Measurements from ENCODE around the gene CCR5AS.
"Not testable (repeated sequence)": the region's sequence is repeated elsewhere in the genome, so short reads cannot be mapped to it uniquely, and the experiment has no call there.

Gene CCR5AS

DNA sequence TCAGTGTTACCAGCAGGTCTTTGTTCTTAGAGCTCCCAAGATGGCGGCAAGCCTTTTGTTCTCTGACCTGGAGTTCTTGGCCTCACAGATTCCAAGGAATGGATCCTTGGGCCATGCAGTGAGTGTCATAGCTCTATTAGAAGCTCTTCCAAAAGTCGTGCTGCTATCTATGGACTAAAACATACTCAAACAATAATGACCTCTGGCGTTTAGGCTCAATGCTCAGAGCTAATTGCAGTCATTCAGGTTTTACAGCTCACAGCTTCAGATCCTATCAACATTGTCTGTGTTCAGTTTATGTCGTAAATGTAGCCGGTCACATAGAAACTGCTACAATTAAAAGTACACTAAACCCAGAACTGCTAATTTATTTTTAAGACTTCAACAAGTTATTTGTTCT is 22.4 kb upstream of the CCR5AS start:
- no peak for DNase-seq (ENCODE audit: low read depth in 2 of 2)

- DNase-seq (ENCODE audit: low read depth in 2 of 2): no peak
Observed at GRCh38 chr3:46427916-46428833, 21.3 kb upstream of the CCR5AS start.

DNA sequence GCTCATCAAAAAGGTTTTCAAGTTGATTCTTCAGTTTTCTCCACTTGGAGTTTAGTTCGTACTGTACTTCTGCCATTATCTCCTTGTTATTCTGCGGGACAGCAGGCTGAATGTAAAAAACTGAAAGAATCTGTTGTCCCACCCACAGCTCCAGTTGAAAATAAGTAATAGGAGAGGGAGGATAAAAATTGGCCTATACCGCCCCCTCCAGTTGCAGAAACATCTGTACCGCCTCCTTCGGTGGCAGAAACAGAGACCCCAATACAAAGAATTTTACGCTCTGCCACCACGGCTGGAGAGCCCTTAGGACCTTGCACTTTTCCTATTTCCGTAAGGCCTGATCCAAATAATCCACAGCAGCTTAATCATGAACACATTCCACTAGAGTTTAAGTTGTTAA is 20.5 kb upstream of the CCR5AS start:
- not testable (repeated sequence) for DNase-seq (ENCODE audit: low read depth in 2 of 2)

DNA sequence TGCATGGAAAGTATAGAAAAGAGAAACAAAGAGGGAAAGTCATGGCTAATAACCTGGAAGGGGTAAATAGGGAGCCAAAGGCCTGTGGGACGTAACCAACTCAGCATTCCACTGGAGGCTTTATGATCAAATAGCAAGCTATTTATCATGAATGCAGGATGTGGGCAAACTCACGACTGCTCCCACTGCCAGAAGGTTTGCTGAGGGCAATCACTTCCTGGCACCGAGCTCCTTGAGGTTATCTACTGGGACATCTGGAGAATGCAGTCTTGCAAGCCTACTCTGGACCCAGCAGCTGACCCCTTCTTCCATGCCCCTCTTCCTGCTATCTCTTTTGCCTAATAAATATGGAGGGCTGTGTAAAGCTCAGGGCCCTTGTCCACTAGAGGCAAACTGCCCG is 19.6 kb upstream of the CCR5AS start:
- not testable (repeated sequence) for DNase-seq (ENCODE audit: low read depth in 2 of 2)

DNA sequence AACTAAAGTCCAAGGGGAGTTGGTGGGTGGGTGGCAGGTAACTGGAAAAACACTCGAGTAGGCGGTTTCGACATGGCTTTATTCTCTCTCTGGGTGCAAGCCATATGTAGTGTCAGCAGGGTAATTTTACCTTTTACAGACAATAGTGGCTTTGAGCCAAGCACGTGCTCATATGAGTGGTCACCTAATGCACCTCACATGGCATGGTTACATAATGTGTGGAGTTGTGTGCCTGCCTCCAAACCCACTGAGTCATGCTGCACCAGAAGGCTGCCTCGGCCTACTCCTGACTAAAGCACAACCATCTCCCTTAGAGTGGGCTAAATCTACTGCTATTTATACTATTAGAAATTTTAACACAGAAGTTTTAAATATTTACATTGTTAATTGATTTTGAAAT is 16.7 kb upstream of the CCR5AS start:
- no peak for DNase-seq (ENCODE audit: low read depth in 2 of 2)

- DNase-seq (ENCODE audit: low read depth in 2 of 2): no peak
Observed at GRCh38 chr3:46422617-46423016, 15.8 kb upstream of the CCR5AS start.

DNA sequence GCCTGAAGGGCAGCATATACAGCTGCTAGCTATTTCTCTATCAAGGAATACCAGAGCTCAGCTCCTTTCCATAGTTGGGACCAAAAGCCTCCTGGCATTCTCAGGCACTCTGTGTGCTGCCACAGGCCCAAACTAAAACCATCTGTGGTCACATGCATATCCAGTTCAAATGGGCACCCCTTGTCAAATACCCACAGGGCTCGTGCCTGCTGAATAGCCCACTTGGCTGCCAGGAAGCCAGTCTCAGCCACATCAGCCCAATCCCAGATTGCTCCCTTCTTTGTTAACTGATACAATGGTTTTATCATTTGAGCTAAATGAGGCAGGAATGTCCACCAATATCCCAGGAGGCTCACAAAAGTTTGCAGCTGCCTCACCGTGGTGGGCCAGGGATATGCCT is 14.1 kb upstream of the CCR5AS start:
- no peak for DNase-seq (ENCODE audit: low read depth in 2 of 2)

GRCh38 chr3:46419816-46420215 is 12.9 kb upstream of the CCR5AS start:
- DNase-seq (ENCODE audit: low read depth in 2 of 2): no peak

- DNase-seq (ENCODE audit: low read depth in 2 of 2): no peak
Observed at GRCh38 chr3:46417841-46418611, 11.2 kb upstream of the CCR5AS start.

- no peak for DNase-seq (ENCODE audit: low read depth in 2 of 2)
Observed at GRCh38 chr3:46416811-46417510, 10.1 kb upstream of the CCR5AS start.

- no peak for DNase-seq (ENCODE audit: low read depth in 2 of 2)
Observed at GRCh38 chr3:46416125-46416810, 9.4 kb upstream of the CCR5AS start.

DNA sequence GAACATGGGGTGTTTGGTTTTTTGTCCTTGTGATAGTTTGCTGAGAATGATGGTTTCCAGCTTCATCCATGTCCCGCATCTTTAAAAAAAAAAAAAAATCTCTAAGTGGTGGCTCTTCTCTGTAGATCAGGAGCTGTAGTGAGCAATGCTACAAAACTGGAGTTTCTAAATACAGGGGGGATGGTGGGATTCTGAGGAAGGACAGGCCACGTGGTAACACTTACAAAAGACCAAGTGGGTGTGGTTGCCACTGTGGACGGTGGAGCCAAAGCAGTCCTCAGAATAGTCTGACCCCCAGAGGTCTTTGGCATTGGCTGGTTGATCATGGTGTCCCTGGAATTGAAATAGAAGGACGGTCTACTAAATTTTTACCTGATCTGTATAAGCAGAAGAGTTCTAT is 7.9 kb upstream of the CCR5AS start:
- DNase-seq (ENCODE audit: low read depth in 2 of 2): no peak

- no peak for DNase-seq (ENCODE audit: low read depth in 2 of 2)
Observed at GRCh38 chr3:46413951-46414350, 7.1 kb upstream of the CCR5AS start.

DNA sequence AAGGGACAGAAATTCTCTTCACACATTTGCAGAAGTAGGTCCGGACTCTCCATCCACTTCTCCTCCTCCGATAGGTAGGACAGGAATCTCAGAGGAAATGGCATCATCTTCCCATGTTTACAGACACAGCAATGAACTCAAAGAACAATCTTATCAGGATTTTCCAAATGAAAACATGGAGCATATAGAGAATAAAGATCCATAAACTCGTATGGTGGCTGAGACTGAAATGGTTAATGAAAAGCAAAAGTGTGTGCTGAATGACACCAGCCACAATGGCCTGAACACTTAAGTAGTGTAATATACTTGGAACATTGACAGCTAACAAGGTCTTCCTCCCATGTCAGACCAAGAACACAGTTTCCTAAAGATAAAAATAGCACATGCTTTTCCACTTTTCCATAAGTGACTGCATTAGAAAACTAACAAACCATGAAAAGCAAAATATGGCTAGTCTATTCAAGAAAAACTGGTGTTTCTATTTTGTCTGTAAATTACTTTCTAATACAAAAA is 6.0 kb upstream of the CCR5AS start:
- no peak for DNase-seq (ENCODE audit: low read depth in 2 of 2)

- DNase-seq (ENCODE audit: low read depth in 2 of 2): no peak
Observed at GRCh38 chr3:46411271-46411670, 4.4 kb upstream of the CCR5AS start.

DNA sequence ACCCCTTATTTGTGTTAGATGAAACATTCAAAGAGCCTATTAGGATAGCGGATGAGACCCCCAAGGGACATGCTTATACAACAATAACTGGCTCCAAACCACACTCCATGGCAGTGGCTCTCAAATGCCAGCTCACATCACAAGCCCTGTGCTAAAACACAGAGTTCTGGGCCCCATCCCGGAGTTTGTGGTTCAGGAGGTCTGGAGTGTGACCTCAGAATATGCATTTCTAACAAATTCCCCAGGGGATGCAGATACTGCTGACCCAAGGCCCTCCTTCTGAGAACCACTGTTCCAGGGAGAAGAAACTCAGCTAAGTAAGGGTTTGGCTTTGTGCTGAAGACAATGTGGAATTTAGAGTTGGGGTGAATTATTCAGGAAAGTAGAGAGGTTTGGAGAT is 3.8 kb upstream of the CCR5AS start:
- no peak for DNase-seq (ENCODE audit: low read depth in 2 of 2)

DNA sequence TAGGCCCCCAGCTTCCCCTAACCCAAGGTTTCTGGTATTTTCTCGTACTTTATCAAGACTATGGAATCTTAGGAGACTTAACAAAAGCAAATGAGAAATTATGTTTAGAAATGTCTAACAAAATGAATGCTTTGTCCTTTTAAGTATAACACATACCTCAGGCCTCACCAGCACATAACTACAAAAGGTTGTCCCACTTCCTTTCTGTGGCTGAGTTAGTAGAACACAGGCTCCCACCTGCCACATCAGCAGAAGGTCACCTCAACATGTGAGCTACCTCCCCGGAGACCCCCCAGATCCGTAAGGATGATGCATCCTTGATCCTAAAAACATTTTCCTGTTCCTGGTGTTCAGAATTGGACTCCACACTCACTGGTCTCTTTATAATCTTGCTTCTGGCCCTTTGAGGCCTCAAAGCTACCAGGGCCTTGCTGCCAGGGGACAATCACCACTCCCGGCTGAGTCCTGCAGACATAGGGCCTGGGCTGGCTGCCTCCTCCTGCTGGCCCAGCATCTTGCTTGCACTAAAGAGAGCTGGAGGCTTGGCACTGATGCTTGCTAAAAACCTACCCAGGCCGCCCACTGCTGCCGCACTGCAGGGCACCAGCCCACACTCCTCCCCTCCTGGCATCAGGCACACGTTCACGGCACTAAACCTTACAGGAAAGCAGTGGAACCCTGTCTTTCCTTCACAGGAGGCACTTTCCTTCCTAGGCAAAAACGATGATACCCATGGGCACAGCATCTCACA is 3.0 kb upstream of the CCR5AS start:
- no peak for DNase-seq (ENCODE audit: low read depth in 2 of 2)

DNA sequence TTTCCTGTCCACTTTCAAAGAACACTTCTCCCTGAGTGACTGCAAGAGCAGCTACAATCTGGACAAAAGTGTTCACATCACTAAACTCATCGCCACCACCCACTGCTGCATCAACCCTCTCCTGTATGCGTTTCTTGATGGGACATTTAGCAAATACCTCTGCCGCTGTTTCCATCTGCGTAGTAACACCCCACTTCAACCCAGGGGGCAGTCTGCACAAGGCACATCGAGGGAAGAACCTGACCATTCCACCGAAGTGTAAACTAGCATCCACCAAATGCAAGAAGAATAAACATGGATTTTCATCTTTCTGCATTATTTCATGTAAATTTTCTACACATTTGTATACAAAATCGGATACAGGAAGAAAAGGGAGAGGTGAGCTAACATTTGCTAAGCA is 2.0 kb upstream of the CCR5AS start:
- no peak for DNase-seq (ENCODE audit: low read depth in 2 of 2)

DNA sequence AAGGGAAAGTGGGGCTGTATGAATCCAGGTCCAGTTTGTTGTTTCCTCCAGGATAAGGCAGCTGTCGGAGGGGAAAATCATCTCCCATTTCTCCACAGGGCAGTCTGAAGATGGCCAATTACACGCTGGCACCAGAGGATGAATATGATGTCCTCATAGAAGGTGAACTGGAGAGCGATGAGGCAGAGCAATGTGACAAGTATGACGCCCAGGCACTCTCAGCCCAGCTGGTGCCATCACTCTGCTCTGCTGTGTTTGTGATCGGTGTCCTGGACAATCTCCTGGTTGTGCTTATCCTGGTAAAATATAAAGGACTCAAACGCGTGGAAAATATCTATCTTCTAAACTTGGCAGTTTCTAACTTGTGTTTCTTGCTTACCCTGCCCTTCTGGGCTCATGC is 1.1 kb upstream of the CCR5AS start:
- no peak for DNase-seq (ENCODE audit: low read depth in 2 of 2)

DNA sequence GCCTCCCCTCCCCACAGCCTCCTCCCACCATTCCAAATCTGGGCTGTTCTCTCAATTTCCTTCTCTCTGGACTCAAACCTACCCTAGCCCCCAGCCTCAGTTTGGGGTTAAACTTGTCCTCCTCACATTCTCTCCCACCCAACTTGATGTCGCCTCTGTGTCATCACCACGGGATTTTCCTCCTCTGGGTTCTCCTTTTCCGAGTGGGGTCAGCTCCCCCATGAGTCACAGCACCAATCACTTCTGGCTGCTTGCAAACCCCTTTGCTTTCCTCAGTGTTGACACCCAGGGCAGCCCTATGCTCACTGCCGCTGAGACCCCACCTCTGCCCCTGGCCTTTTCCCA is 451 bp downstream of the CCR5AS start:
- no peak for DNase-seq (ENCODE audit: low read depth in 2 of 2)

Measured in stimulated activated CD8-positive, alpha-beta memory T cell treated with anti-CD3 and anti-CD28 coated beads, Interleukin-7, amount 100 ng/mL, for 1 hour (primary cell).